ENCODE results near the gene ATR.

- TF ChIP-seq CTCF (IDR thresholded peaks at IDR 0.05; ENCODE audit: insufficient read depth, low read length) (no peak), POLR2AphosphoS5 (IDR thresholded peaks at IDR 0.05; ENCODE audit: low read depth) (no peak), GABPA (IDR thresholded peaks at IDR 0.05; ENCODE audit: low read depth) (no peak)
- TF ChIP-seq, protein P1, sequence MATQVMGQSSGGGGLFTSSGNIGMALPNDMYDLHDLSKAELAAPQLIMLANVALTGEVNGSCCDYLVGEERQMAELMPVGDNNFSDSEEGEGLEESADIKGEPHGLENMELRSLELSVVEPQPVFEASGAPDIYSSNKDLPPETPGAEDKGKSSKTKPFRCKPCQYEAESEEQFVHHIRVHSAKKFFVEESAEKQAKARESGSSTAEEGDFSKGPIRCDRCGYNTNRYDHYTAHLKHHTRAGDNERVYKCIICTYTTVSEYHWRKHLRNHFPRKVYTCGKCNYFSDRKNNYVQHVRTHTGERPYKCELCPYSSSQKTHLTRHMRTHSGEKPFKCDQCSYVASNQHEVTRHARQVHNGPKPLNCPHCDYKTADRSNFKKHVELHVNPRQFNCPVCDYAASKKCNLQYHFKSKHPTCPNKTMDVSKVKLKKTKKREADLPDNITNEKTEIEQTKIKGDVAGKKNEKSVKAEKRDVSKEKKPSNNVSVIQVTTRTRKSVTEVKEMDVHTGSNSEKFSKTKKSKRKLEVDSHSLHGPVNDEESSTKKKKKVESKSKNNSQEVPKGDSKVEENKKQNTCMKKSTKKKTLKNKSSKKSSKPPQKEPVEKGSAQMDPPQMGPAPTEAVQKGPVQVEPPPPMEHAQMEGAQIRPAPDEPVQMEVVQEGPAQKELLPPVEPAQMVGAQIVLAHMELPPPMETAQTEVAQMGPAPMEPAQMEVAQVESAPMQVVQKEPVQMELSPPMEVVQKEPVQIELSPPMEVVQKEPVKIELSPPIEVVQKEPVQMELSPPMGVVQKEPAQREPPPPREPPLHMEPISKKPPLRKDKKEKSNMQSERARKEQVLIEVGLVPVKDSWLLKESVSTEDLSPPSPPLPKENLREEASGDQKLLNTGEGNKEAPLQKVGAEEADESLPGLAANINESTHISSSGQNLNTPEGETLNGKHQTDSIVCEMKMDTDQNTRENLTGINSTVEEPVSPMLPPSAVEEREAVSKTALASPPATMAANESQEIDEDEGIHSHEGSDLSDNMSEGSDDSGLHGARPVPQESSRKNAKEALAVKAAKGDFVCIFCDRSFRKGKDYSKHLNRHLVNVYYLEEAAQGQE (IDR thresholded peaks at IDR 0.05; ENCODE audit: insufficient replicate concordance, low read depth): no peak
Measured at GRCh38 chr3:142489572-142490323, 88.8 kb downstream of the ATR start.

Measured in HL-60 (cell line).